Stimulated activated memory B cell treated with anti-CD40 and anti-IgM and Interleukin-4, amounts not matched to agents 10 μg/mL and 1 μg/mL and 100 μg/mL, for 72 hours (primary cell): ENCODE data around the gene BHLHA15.

Source experiments
- ATAC-seq: fragments of 150-1000 bp; cut with Tn5 transposase; 2 replicates; pipeline ENCODE4 v1.10.0; 2021
- H3K27ac Mint-ChIP-seq: one replicate; pipeline ENCODE4 v1.8.0; 2022; ENCODE audit warnings: mild to moderate bottlenecking, mixed read lengths
- H3K27me3 Mint-ChIP-seq: one replicate; pipeline ENCODE4 v1.8.0; 2022; ENCODE audit warnings: mixed read lengths
- H3K36me3 Mint-ChIP-seq: one replicate; pipeline ENCODE4 v1.8.0; 2022; ENCODE audit warnings: mixed read lengths
- H3K4me1 Mint-ChIP-seq: one replicate; pipeline ENCODE4 v1.8.0; 2022; ENCODE audit warnings: mixed read lengths
- H3K4me3 Mint-ChIP-seq: one replicate; pipeline ENCODE4 v1.8.0; 2022; ENCODE audit warnings: mild to moderate bottlenecking, moderate library complexity, mixed read lengths
- H3K9me3 Mint-ChIP-seq: one replicate; pipeline ENCODE4 v1.8.0; 2022; ENCODE audit warnings: mixed read lengths

BHLHA15 gene

DNA sequence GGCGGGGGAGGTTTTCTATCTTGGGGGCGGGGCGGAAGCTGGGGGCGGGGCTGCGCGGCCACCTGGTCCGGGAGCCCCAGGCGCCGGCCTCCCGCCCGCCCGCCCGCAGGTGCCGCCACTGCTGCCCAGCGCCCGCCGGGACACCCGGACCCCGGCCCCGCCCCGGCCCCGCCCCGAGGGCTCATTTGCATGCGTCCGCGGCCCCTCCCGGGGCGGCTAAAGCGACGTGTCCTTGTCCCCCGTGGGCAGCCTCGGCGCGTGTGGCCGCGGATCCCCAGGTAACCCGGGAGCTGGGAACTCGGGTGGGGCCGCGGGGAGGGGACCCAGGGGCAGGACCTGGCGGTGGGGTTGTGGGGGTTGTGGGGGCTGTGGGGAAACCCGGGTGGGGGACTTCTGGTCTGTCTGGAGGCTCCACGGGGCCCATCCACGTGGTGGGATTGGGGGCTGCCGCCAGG, at the start of gene BHLHA15:
BHLHA15 (plus strand) TSS at position 219 of the 455 bp plus-strand sequence. CDS start 871 bp downstream, outside the sequence.
- H3K4me3 Mint-ChIP-seq: peak within 1 kb of the TSS; percentile 36
- peaks cover 53% of the 10 kb centered on the region for H3K27me3 Mint-ChIP-seq
- H3K27ac Mint-ChIP-seq: no peak within 1 kb of the TSS
- peaks cover 15% of the 10 kb centered on the region for H3K4me1 Mint-ChIP-seq
- H3K9me3 Mint-ChIP-seq: no peaks in the 10 kb centered on the region
- peaks cover 26% of the 10 kb centered on the region for H3K36me3 Mint-ChIP-seq
- peak; percentile 21 for ATAC-seq

DNA sequence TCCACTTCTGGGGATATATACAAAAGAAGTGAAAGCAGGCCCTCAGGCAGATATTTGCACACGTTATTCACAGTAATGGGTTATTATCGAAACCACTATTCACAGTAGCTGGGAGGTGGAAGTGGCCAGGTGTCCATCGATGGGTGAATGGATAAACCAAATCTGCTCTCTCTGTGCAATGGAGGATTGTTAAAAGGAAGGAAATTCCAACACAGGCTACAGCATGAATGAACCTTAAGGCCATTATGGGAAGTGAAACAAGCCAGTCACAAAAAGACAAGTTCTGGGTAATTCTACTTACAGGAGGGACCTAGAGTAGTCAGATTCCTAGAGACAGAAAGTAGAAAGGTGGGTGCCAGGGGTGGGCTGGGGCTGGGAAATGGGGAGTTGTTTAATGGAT, 48.5 kb upstream of the BHLHA15 start:
- peak; percentile 73 for ATAC-seq
- Mint-ChIP-seq H3K4me1 (peaks cover 16% of the 10 kb centered on the region), H3K4me3 (no peak overlapping the region), H3K36me3 (peaks cover 27% of the 10 kb centered on the region), H3K27ac (no peak overlapping the region), H3K9me3 (no peaks in the 10 kb centered on the region), H3K27me3 (no peaks in the 10 kb centered on the region)

DNA sequence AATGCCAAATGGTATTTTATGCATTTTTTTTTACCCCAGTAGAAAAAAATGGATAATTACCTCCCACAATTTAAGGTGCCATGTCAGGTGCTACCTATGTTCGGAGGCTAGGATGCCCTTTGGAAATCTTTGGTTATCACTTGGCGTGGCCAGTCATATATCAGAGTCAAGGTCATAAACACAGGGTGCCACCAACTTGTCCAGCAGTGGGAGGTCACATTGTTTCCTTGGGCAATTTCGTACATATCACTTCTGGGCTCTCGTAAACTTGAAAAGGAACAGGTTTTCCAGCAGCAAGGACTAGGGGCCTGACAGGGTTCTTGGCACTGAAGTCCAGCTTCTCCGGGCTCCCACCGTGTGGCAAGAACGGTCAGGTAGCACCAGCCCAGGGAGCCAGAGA, 48.0 kb upstream of the BHLHA15 start:
- Mint-ChIP-seq H3K4me1 (peaks cover 16% of the 10 kb centered on the region), H3K4me3 (no peak overlapping the region), H3K27me3 (no peaks in the 10 kb centered on the region), H3K9me3 (no peaks in the 10 kb centered on the region), H3K27ac (no peak overlapping the region), H3K36me3 (peaks cover 22% of the 10 kb centered on the region)
- ATAC-seq: no peak

DNA sequence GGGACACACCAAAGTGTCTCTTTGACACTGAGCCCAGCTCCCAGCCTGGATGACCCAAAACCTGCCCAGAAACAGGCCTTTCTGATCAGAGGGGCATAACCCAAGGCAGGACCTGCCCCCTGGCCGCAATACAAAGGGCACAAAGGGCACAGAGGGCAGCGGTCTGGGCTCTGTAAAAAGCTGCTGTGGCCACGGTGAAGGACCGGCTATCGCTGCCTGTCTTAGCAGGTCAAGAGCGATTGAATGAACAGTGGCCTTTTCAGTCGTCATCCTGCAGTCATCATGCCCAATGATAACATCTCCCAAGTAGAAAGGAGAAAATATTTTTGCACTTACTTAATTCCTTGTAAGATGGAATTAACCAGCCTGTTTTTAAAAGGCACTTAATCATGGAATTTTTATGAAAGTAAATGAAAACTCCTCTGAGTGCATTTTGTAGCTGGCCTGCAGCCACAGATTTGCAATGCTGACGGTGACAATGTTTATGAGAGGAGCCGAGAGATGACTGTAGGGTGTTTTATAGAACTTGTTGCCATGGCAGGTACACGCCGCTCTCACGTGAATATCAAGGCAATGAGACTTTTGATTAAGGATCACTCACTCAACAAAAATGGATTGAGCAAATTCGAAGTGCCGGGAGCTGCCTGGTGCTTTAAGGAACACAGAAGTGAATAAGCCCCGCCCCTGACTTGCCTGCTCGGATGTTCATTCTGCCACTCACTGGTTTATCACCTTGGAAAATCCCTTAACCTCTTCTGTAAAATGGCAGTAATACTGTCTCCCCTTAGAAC, 47.3 kb upstream of the BHLHA15 start:
- peaks cover 19% of the 10 kb centered on the region for H3K36me3 Mint-ChIP-seq
- no peaks in the 10 kb centered on the region for H3K9me3 Mint-ChIP-seq
- H3K4me1 Mint-ChIP-seq: peaks cover 16% of the 10 kb centered on the region
- no peak overlapping the region for H3K27ac Mint-ChIP-seq
- no peak overlapping the region for H3K4me3 Mint-ChIP-seq
- H3K27me3 Mint-ChIP-seq: no peaks in the 10 kb centered on the region
- no peak for ATAC-seq

DNA sequence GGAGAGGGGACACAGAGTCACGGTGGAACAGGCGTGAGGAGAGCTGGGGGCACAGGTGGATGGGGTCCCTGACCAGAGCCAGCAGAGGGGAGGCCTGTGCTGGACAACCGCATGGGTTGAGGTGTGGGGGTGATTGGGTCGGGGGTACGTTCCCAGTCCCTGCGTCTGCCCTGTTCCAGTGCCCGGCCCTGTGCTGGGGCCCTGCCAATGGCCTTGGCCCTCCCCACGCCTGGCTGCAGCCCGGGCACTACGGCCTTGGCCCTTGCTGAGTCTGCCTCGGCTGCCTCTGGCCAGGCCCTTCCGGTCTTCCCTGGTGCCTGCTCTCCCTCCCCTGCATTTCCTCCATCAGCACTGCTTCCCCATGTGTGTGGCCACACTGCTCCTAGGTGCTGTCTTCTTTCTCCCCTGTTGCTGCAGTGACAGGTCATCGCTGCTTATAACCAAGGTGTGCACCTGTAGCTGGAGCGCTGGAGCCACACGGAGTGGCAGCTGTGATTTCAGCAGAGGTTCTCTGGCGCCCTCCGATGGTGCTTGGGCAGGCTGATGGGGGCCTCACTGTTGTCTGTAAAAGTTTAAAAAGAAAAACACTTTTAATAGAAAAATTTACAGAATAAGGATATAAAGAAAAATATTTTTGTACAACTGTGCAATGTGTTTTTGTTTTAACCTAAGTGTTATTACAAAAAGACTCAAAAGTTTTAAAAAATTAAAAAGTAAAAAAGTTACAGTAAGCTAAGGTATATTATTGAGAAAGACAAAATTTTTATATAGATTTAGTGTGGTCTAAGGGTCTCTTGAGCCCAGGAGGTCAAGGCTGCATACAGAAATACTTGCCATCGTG, 45.2 kb upstream of the BHLHA15 start:
- no peak overlapping the region for H3K27ac Mint-ChIP-seq
- H3K9me3 Mint-ChIP-seq: no peaks in the 10 kb centered on the region
- peak; percentile 76 for ATAC-seq
- peaks cover 16% of the 10 kb centered on the region for H3K4me1 Mint-ChIP-seq
- H3K27me3 Mint-ChIP-seq: no peaks in the 10 kb centered on the region
- no peak overlapping the region for H3K4me3 Mint-ChIP-seq
- H3K36me3 Mint-ChIP-seq: peaks cover 4% of the 10 kb centered on the region

DNA sequence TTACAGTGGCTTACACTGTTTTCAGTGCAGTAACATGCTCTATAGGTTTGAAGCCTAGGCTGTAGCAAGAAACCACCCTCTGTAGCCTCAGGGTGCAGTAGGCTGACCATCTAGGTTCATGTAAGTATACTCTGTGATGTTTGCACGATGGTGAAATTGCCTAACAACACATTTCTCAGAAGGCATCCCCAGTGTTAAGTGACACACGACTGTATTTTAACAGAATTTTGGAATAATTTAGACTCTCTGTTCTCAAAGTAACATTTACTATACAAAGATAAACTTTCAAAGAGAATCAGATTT, 44.6 kb upstream of the BHLHA15 start:
- Mint-ChIP-seq H3K36me3 (peaks cover 9% of the 10 kb centered on the region), H3K9me3 (no peaks in the 10 kb centered on the region), H3K4me3 (no peak overlapping the region), H3K4me1 (peaks cover 16% of the 10 kb centered on the region), H3K27me3 (no peaks in the 10 kb centered on the region), H3K27ac (no peak overlapping the region)
- ATAC-seq: no peak

DNA sequence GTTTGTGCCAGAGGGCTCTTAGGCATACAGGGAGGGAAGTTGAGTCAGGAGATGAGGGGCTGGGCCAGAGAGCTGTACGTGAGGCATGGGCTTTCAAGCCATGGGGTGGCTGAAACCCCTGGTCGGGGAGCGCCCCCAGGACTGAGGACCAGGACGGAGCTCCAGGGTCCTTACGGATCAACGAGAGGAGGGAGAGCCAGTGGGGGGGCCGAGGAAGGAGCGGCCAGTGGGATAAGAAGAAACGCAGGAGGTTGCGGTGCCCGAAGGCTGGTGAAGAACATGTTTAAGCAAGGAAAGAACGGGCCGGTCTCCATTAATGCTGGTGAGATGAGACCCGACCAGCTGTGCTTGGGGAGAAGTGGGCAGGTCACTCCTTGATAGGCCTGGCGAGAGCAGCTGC, 43.6 kb upstream of the BHLHA15 start:
- peaks cover 14% of the 10 kb centered on the region for H3K36me3 Mint-ChIP-seq
- H3K4me3 Mint-ChIP-seq: no peak overlapping the region
- no peaks in the 10 kb centered on the region for H3K27me3 Mint-ChIP-seq
- no peak overlapping the region for H3K27ac Mint-ChIP-seq
- no peaks in the 10 kb centered on the region for H3K9me3 Mint-ChIP-seq
- peaks cover 13% of the 10 kb centered on the region for H3K4me1 Mint-ChIP-seq
- ATAC-seq: no peak

DNA sequence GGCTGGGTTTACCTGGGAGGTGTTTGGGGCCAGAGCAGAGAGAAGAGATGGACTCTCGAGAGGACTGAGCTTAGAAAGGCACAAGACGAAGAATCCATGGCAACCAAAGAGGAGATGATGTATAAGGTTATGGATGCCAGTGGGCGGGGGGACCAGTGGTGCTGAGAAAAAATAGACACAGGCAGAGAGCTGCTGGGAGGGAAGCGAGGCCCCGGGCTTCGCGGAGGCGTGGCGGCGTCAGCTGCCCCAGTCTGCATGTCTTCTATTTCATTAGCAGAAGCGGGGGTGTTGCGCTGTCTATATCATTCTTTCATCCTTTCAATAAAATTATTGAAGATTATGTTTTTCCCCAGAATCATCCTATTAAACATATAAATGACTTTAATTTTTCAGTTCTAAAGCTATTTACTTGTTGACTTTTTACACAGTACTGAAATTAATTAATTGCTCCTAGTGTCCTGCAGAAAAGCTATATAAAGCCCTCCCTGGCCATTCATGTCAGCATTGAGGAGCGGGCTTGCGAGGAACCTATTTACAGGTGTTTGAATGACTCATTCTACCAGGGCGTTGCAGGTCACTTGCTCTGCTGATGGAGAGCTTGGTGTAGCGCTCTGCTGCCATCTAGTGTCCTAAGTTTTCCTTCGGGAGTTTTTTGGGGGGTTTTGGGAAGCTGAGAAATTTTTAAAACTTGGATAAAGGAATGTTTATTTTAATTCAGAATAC, 42.9 kb upstream of the BHLHA15 start:
- no peaks in the 10 kb centered on the region for H3K27me3 Mint-ChIP-seq
- no peak overlapping the region for H3K27ac Mint-ChIP-seq
- no peaks in the 10 kb centered on the region for H3K9me3 Mint-ChIP-seq
- no peak overlapping the region for H3K4me3 Mint-ChIP-seq
- ATAC-seq: peak; percentile 68
- H3K4me1 Mint-ChIP-seq: peaks cover 6% of the 10 kb centered on the region
- peaks cover 14% of the 10 kb centered on the region for H3K36me3 Mint-ChIP-seq

DNA sequence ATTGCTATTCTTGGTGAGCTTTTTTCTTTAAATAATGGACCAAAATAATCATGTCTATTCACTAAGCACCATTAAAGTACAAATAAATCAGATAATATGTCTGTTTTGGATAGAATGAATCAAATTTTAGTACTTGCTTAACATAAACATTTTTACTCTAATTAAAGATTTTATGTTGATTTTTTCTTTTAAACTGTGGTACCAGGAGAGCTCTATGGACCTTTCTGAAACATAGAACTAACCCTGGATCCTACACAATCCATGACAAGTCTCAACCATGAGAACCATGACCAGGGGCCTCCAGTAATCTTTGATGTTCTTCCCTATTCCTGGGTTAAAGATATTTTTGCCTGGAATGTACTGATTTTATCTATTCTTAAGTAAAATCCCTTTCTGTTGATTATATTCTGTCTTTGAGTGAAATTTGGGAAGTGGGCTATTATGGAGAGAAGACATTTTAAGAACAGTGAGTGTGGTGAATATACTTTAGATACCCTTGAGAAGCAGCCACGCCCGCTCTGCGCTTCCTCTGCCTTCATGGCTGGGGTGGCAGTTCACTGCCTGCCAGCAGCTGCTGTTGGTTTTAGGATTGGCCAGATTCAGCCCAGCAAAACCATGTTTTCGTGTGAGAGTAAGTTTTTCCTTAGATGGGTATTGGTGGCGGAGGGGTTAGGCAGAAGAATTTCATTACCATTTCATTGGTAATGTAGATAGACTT, 42.2 kb upstream of the BHLHA15 start:
- Mint-ChIP-seq H3K27me3 (no peaks in the 10 kb centered on the region), H3K4me1 (peaks cover 6% of the 10 kb centered on the region), H3K27ac (no peak overlapping the region), H3K36me3 (peaks cover 14% of the 10 kb centered on the region), H3K9me3 (no peaks in the 10 kb centered on the region), H3K4me3 (no peak overlapping the region)
- ATAC-seq: no peak

DNA sequence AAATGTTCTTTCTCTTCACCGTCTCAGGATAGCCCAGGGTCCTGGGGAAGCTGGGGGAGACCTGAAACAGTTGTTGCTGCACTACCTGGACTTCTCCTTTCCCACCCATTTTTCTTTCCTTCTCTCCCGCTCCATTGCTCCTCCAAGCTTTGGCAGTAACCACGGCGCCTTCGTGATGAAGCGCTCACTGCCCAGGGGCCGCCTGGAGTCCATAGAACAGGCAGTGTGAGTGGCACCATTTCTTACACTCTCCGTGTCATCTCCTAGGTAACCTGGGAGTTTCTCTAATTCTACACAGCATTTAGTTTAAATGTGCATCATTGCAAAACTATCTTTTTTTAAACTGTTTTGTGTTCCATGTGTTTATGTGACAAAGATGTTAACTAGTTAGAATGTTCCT, 40.3 kb upstream of the BHLHA15 start:
- H3K36me3 Mint-ChIP-seq: peaks cover 26% of the 10 kb centered on the region

DNA sequence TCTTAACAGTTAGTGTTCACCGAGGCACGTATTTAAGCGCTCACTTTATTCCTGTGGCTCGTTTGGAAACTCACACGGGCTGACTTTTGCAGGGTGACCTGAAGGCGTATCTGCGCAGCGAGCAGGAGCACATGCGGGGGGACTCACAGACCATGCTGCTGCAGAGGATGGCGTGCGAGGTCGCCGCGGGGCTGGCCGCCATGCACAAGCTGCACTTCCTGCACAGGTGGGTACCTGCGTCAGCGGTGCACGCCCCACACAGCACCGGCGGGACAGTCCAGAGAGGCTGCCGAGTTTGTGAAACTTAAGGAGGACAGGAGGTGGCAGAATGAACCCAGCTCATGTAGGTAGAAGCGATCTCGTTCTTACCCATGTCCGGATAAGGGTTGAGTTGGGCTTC, 39.8 kb upstream of the BHLHA15 start:
- no peak overlapping the region for H3K4me3 Mint-ChIP-seq
- H3K4me1 Mint-ChIP-seq: no peaks in the 10 kb centered on the region
- peaks cover 26% of the 10 kb centered on the region for H3K36me3 Mint-ChIP-seq
- H3K27ac Mint-ChIP-seq: no peak overlapping the region
- no peaks in the 10 kb centered on the region for H3K27me3 Mint-ChIP-seq
- no peak for ATAC-seq
- no peaks in the 10 kb centered on the region for H3K9me3 Mint-ChIP-seq

More for the DNA sequence above, 40.3 kb upstream of the BHLHA15 start:
- Mint-ChIP-seq H3K9me3 (no peaks in the 10 kb centered on the region), H3K27me3 (no peaks in the 10 kb centered on the region), H3K4me1 (peaks cover 4% of the 10 kb centered on the region), H3K4me3 (no peak overlapping the region), H3K27ac (no peak overlapping the region)
- ATAC-seq: no peak

DNA sequence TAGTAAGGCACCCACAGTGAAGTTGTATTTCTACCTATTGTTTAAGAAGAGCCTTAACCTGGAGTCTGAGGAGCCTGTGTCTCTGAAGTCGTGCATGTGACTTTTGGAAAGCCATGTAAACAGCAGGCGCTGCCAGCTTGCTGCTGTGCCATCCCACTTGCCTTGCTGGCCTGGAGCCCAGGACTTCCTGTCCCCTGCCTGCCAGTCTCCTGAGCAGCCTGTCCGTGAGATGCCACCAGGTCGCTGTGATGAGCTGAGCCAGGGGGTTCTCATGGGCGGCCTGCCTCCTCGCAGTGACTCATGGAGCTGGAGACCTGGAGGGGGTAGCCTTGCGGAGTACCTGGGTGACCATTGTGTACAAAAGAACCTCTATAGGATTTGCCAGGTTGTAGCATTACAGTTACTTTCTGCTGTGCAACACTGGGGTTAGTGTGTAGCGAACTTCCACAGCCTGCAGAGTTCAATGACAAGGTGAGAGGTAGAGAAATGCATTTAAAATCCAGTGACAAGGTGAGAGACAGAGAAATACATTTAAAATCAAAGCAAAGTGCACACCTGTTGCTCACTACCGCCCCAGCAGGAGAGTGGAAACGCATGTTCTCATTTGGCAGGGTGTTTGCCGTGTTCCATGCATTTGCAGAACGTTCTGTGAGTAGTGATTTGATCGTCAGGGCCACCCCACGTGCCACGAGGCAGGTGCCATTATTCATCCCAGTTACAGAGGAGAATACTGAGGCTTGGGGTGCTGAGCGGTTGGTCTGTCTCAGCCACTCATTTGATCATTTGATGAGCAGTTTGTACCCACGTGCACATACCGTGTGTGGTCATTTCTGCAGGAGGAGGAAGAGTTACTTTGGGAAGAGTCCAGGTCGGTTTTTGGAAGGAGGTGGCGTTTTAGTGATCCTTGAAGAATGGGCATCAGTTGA, 36.6 kb upstream of the BHLHA15 start:
- no peak for ATAC-seq
- H3K9me3 Mint-ChIP-seq: no peaks in the 10 kb centered on the region
- H3K4me3 Mint-ChIP-seq: no peak overlapping the region
- H3K36me3 Mint-ChIP-seq: peaks cover 26% of the 10 kb centered on the region
- H3K27me3 Mint-ChIP-seq: no peaks in the 10 kb centered on the region
- no peak overlapping the region for H3K27ac Mint-ChIP-seq
- no peaks in the 10 kb centered on the region for H3K4me1 Mint-ChIP-seq

DNA sequence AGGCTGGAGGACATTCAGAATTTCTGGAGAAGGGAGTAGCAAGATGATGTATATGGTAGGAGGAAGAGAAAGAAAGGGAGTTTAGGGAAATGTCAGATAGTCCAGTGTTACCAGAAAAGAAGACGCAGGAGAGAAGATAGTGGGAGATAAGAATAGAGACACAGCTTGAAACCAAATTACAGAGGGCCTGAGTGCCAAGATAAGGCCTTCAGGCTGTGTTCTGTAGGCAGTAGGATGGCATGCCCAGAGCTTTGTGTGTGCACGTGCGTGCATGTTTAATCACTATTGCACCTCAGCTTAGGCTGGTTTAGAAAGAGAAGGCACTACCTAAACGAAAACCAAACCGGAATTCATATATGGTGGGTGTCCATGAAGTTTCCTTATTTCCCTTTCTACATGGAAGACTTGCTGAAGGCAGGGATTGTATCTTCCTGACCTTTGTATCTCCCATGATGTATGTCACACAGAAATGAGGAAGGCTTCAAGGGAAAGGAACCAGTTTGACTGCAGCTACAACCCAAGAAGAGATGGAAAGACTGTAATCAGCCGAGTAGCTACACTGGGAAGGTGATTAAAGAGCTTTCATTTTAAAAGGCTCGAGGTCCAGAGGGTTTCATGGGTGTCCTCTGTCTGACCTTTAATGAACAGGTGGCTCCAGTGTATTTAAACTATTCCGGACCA, 35.8 kb upstream of the BHLHA15 start:
- Mint-ChIP-seq H3K4me1 (no peaks in the 10 kb centered on the region), H3K9me3 (no peaks in the 10 kb centered on the region), H3K36me3 (peaks cover 26% of the 10 kb centered on the region), H3K4me3 (no peak overlapping the region), H3K27ac (no peak overlapping the region), H3K27me3 (no peaks in the 10 kb centered on the region)
- ATAC-seq: no peak

DNA sequence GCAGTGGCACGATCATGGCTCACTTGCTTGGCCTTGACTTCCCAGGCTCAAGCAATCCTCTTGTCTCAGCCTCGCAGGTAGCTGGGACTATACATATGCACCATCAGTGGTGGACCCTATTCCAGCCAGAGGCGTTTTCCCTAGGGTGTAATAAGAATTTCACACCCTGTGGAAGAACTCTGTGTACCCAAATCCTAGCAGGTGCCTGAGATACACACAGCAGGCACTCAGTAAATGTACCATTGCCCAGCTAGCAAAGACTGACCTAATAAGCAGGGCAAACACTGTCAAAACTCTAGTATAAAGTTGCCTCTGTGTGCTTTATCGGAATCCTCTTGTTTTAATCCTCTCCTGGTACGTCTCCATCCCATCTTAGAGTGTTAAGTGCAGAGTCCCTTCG, 33.7 kb upstream of the BHLHA15 start:
- H3K4me1 Mint-ChIP-seq: no peaks in the 10 kb centered on the region
- H3K9me3 Mint-ChIP-seq: no peaks in the 10 kb centered on the region
- no peak overlapping the region for H3K27ac Mint-ChIP-seq
- H3K27me3 Mint-ChIP-seq: no peaks in the 10 kb centered on the region
- no peak for ATAC-seq
- peaks cover 34% of the 10 kb centered on the region for H3K36me3 Mint-ChIP-seq
- H3K4me3 Mint-ChIP-seq: no peak overlapping the region
